ENCODE data around the gene ADCY3.

Gene ADCY3

DNA sequence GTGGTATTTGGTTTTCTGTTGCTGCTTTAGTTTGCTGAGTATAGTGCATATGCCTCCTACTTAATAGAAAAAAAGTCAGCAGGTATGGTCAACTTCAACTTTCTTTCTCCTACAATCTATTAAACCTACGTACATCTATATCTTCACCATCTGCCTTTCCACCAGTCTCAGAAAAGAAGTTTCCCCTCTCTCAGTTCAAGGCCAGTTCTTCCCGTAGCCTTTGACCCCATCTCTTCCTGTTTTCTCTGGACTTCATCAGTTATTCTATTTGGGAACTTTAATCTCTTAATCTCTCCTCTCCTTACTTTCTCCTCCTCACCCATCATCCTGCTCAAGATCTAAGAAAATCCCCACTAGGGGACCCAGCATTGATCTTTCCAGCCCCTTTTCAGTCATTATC is 132.5 kb downstream of the ADCY3 start:
- Histone ChIP-seq H3K4me3 (ENCODE audit: low read length, poor library complexity, severe bottlenecking) (no peak overlapping the region), H3K79me2 (ENCODE audit: insufficient read depth, low read length) (no peaks in the 10 kb centered on the region), H3K4me2 (ENCODE audit: low read depth, low read length, poor library complexity, severe bottlenecking) (no peak overlapping the region), H3K9ac (ENCODE audit: low read depth, low read length, poor library complexity, severe bottlenecking) (no peak overlapping the region), H3K9me2 (replicated peaks; ENCODE audit: low read depth, low read length) (no peaks in the 10 kb centered on the region), H3K36me3 (ENCODE audit: insufficient read depth, low read length) (no peaks in the 10 kb centered on the region), H3K9me3 (ENCODE audit: insufficient read depth, low read depth, low read length) (no peaks in the 10 kb centered on the region), H3F3A (ENCODE audit: low read depth) (no peaks in the 10 kb centered on the region), H3K27me3 (ENCODE audit: insufficient read depth, low read length, poor library complexity, severe bottlenecking) (no peaks in the 10 kb centered on the region), H4K20me1 (ENCODE audit: insufficient read depth, low read length, poor library complexity, severe bottlenecking) (no peaks in the 10 kb centered on the region), H3K4me1 (ENCODE audit: insufficient read depth, low read length, poor library complexity, severe bottlenecking) (peaks cover 25% of the 10 kb centered on the region), H2AFZ (ENCODE audit: low read length) (no peak overlapping the region)
- no peak for TF ChIP-seq EZH2phosphoT487 (IDR thresholded peaks at IDR 0.05; ENCODE audit: borderline replicate concordance)
- TF ChIP-seq, protein P1, sequence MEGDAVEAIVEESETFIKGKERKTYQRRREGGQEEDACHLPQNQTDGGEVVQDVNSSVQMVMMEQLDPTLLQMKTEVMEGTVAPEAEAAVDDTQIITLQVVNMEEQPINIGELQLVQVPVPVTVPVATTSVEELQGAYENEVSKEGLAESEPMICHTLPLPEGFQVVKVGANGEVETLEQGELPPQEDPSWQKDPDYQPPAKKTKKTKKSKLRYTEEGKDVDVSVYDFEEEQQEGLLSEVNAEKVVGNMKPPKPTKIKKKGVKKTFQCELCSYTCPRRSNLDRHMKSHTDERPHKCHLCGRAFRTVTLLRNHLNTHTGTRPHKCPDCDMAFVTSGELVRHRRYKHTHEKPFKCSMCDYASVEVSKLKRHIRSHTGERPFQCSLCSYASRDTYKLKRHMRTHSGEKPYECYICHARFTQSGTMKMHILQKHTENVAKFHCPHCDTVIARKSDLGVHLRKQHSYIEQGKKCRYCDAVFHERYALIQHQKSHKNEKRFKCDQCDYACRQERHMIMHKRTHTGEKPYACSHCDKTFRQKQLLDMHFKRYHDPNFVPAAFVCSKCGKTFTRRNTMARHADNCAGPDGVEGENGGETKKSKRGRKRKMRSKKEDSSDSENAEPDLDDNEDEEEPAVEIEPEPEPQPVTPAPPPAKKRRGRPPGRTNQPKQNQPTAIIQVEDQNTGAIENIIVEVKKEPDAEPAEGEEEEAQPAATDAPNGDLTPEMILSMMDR (conservative IDR thresholded peaks at IDR 0.05; ENCODE audit: low read length) = no peak

DNA sequence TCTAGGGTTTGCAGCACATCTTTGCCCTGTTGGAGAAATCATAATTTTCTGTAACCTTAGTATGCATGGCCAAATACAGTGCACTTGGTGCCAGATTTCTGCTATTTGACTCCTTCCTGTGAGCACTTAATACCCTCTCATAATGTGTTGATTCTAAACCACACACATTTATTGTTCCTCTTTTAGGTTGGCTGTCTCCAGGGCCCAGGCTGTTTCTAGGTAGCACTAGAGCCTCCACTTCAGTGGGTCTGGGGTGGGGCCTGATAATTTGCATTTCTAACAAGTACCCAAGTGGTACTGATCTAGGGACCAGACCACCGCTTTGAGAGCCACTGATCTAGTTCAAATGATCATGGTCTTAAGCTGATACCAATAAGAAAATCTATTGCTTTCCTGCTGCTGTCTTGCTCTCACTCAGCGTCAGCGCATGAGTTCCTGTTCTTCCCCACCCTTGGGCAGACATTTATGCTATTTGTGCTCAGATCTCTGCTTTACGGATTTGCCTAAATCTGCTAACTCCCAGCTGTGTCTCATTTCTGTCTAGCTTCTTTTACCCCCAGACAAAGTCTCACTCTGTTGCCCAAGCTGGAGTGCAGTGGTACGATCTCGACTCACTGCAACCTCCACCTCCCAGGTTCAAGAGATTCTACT is 134.2 kb downstream of the ADCY3 start:
- H3K9me3 ChIP-seq (ENCODE audit: insufficient read depth, low read depth, low read length) = no peaks in the 10 kb centered on the region
- H3F3A ChIP-seq (ENCODE audit: low read depth) = no peaks in the 10 kb centered on the region
- H3K4me1 ChIP-seq (ENCODE audit: insufficient read depth, low read length, poor library complexity, severe bottlenecking) = peaks cover 11% of the 10 kb centered on the region
- no peak for TF ChIP-seq EZH2phosphoT487 (IDR thresholded peaks at IDR 0.05; ENCODE audit: borderline replicate concordance)
- TF ChIP-seq, protein P1 (conservative IDR thresholded peaks at IDR 0.05; ENCODE audit: low read length) = no peak
- no peaks in the 10 kb centered on the region for H3K36me3 ChIP-seq (ENCODE audit: insufficient read depth, low read length)
- no peak overlapping the region for H2AFZ ChIP-seq (ENCODE audit: low read length)
- no peak overlapping the region for H3K9ac ChIP-seq (ENCODE audit: low read depth, low read length, poor library complexity, severe bottlenecking)
- no peak overlapping the region for H3K4me3 ChIP-seq (ENCODE audit: low read length, poor library complexity, severe bottlenecking)
- H3K4me2 ChIP-seq (ENCODE audit: low read depth, low read length, poor library complexity, severe bottlenecking) = peak overlapping the region; percentile 24
- no peaks in the 10 kb centered on the region for H3K9me2 ChIP-seq (replicated peaks; ENCODE audit: low read depth, low read length)
- no peaks in the 10 kb centered on the region for H3K79me2 ChIP-seq (ENCODE audit: insufficient read depth, low read length)
- no peaks in the 10 kb centered on the region for H4K20me1 ChIP-seq (ENCODE audit: insufficient read depth, low read length, poor library complexity, severe bottlenecking)
- no peaks in the 10 kb centered on the region for H3K27me3 ChIP-seq (ENCODE audit: insufficient read depth, low read length, poor library complexity, severe bottlenecking)

GRCh38 chr2:24783641-24784040 is 136.4 kb downstream of the ADCY3 start:
- Histone ChIP-seq H3K9me3 (ENCODE audit: insufficient read depth, low read depth, low read length) (no peaks in the 10 kb centered on the region), H3K9ac (ENCODE audit: low read depth, low read length, poor library complexity, severe bottlenecking) (no peak overlapping the region), H2AFZ (ENCODE audit: low read length) (no peak overlapping the region), H3K4me2 (ENCODE audit: low read depth, low read length, poor library complexity, severe bottlenecking) (no peak overlapping the region), H3F3A (ENCODE audit: low read depth) (no peaks in the 10 kb centered on the region), H3K79me2 (ENCODE audit: insufficient read depth, low read length) (no peaks in the 10 kb centered on the region), H3K4me3 (ENCODE audit: low read length, poor library complexity, severe bottlenecking) (no peak overlapping the region), H3K27me3 (ENCODE audit: insufficient read depth, low read length, poor library complexity, severe bottlenecking) (no peaks in the 10 kb centered on the region), H3K4me1 (ENCODE audit: insufficient read depth, low read length, poor library complexity, severe bottlenecking) (peaks cover 11% of the 10 kb centered on the region), H4K20me1 (ENCODE audit: insufficient read depth, low read length, poor library complexity, severe bottlenecking) (no peaks in the 10 kb centered on the region), H3K9me2 (replicated peaks; ENCODE audit: low read depth, low read length) (no peaks in the 10 kb centered on the region), H3K36me3 (ENCODE audit: insufficient read depth, low read length) (no peaks in the 10 kb centered on the region)
- TF ChIP-seq, protein P1 (conservative IDR thresholded peaks at IDR 0.05; ENCODE audit: low read length) = no peak
- no peak for TF ChIP-seq EZH2phosphoT487 (IDR thresholded peaks at IDR 0.05; ENCODE audit: borderline replicate concordance)

Data from Loucy (cell line).